ENCODE measurements around the gene TUBB.
"Not testable (repeated sequence)": the region's sequence is repeated elsewhere in the genome, so short reads cannot be mapped to it uniquely, and the experiment has no call there.

The TUBB gene

GRCh38 chr6:30759575-30760239, 39.6 kb downstream of the TUBB start:
- DNase-seq (ENCODE audit: low read depth in 2 of 2, low spot score in 1 of 2), result no peak

- DNase-seq (ENCODE audit: low read depth in 2 of 2, low spot score in 1 of 2), result no peak
Measured at GRCh38 chr6:30760549-30760948, 40.4 kb downstream of the TUBB start.

- no peak for DNase-seq (ENCODE audit: low read depth in 2 of 2, low spot score in 1 of 2)
Measured at GRCh38 chr6:30761791-30762429, 41.8 kb downstream of the TUBB start.

GRCh38 chr6:30763155-30763617, 43.0 kb downstream of the TUBB start:
- DNase-seq (ENCODE audit: low read depth in 2 of 2, low spot score in 1 of 2), result no peak

- no peak for DNase-seq (ENCODE audit: low read depth in 2 of 2, low spot score in 1 of 2)
Measured at GRCh38 chr6:30763618-30764489, 43.7 kb downstream of the TUBB start.

- DNase-seq (ENCODE audit: low read depth in 2 of 2, low spot score in 1 of 2), result not testable (repeated sequence)
Measured at GRCh38 chr6:30764490-30765043, 44.4 kb downstream of the TUBB start.

- DNase-seq (ENCODE audit: low read depth in 2 of 2, low spot score in 1 of 2), result not testable (repeated sequence)
Measured at GRCh38 chr6:30765495-30765894, 45.3 kb downstream of the TUBB start.

- no peak for DNase-seq (ENCODE audit: low read depth in 2 of 2, low spot score in 1 of 2)
Measured at GRCh38 chr6:30766461-30767157, 46.5 kb downstream of the TUBB start.

GRCh38 chr6:30767158-30767943, 47.2 kb downstream of the TUBB start:
- no peak for DNase-seq (ENCODE audit: low read depth in 2 of 2, low spot score in 1 of 2)

- DNase-seq (ENCODE audit: low read depth in 2 of 2, low spot score in 1 of 2), result no peak
Measured at GRCh38 chr6:30767944-30768301, 47.8 kb downstream of the TUBB start.

GRCh38 chr6:30768634-30769087, 48.5 kb downstream of the TUBB start:
- DNase-seq (ENCODE audit: low read depth in 2 of 2, low spot score in 1 of 2), result no peak

- peak; percentile 65 to 83 for DNase-seq (ENCODE audit: low read depth in 2 of 2, low spot score in 1 of 2)
Measured at GRCh38 chr6:30769088-30769852, 49.1 kb downstream of the TUBB start.

- no peak for DNase-seq (ENCODE audit: low read depth in 2 of 2, low spot score in 1 of 2)
Measured at GRCh38 chr6:30769853-30770524, 49.8 kb downstream of the TUBB start.

- no peak for DNase-seq (ENCODE audit: low read depth in 2 of 2, low spot score in 1 of 2)
Measured at GRCh38 chr6:30770592-30770991, 50.4 kb downstream of the TUBB start.

- no peak for DNase-seq (ENCODE audit: low read depth in 2 of 2, low spot score in 1 of 2)
Measured at GRCh38 chr6:30774701-30775100, 54.5 kb downstream of the TUBB start.
